HG02763 (cell line): ENCODE data around the gene CIAO2A.
A peak's percentile ranks its signal among the peaks of the same experiment; 100 is the strongest.
"Not testable (repeated sequence)": the region's sequence is repeated elsewhere in the genome, so short reads cannot be mapped to it uniquely, and the experiment has no call there.

ENCODE experiments used
- ATAC-seq: cut with Tn5 transposase; IDR thresholded peaks from one replicate; pipeline ENCODE4 v1.9.1; 2021; ENCODE audit warnings: mild to moderate bottlenecking, moderate library complexity; ENCODE audit not compliant: unreplicated experiment

Gene CIAO2A

DNA sequence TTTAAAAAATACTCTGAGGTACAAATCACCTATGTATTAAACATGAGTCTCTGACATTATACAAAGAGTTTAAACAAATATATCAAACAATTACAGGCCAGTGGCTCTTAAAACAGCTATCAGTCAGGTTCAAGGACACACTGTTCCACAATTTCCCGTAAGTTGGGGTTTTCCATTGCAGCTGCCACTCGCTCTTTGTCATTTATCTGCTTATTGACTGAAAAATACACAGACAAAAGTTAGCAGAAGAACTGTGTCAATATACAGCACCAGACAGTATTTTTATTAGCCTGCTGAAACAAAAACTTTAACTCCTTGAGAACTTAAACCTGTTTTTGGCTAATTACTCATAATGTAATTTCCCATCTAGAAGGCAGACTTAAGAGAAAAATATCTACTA, 20.8 kb downstream of the CIAO2A start:
- no peak for ATAC-seq

DNA sequence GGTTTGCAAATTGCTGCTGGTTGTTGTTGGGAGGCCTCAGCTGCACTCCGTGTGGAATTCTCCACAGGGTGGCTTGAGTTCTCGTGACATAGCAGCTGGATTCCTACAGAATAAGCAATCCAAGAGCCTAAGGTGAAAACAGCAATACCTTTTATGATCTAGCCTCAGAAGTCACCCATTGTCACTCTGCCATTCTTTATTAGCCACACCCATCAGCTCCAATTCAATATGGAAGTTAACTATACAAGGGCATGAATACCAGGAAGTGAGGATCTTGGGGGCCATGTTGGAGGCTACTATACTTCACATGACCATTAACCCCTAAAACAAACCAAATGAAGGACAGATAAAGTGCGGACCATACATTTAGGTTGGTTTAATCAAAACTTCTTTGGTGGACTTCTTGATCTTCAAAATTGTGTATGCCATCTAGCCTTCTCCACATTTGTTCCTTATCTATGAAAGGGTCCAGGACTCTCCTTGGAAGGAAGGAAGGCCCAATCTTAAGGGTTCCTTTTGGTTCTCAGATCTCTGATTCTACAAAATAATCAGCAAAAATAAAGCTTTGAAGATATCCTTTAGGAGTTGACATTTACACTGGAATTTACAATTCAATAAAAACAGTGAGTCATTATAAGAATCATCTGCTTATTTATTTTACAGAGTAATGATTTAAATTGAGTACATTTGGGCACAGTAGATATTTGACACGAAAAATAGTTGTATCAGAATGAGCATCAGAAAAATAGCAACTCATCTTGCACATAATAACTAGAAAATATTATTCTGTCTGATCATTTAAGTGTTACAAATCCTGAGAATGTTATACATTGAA, 21.5 kb downstream of the CIAO2A start:
- no peak for ATAC-seq

DNA sequence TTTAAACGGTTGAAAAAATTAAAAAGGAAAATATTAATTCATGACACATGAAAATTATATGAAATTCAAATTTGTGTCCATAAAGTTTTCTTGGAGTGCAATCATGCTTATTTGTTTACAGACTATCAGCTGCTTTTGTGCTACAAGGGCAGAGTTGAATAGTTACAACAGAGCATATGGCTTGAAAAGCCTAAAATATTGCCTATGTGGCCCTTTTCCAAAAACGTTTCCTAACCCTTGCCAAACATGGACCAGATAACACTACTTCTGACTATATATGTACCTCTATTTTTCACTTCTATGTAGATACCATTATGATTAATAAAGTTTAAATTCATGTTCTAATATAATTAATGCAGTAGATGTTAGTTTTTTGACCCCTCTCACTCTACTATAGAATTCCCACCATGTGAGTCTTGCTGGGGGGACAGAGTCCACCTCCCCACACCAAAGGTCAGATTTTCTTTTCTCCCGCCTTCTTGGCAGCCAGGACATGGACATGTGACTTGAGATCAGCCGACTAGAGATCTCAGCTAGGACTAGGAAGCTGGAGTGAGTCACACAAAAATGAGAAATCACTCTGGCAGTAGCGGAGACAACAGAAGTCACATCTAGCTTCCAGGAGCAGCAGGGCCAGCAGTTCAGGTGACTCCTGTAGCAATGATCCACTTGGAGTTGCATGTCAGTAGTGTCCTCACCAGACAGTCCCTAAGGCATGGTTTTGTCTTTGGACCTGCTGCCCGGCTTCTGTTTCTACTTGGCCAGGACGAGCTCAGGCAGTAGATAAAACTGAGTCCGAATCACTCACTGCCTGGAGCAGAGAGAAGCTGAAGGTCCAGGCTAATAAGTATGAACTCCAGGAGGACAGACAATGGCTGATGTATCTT, 22.4 kb downstream of the CIAO2A start:
- no peak for ATAC-seq

DNA sequence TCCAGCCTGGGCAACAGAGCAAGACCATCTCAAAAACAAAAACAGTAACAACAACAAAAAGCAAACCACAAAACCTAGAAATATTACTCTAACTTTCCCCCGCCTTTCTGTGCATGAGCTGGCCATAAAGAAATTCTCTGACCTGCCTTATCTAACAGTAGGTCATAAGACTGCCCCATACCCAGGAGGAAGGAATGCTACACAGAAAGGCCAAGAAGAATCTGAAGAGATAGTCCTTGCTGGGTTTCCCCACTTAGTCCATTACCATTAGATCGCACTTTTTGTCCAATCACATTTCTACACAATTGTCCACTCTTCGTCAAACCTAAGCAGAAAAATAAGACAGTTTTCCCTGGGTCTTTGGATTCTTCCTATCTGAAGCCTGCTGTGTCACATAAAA, 23.5 kb downstream of the CIAO2A start:
- ATAC-seq = no peak

DNA sequence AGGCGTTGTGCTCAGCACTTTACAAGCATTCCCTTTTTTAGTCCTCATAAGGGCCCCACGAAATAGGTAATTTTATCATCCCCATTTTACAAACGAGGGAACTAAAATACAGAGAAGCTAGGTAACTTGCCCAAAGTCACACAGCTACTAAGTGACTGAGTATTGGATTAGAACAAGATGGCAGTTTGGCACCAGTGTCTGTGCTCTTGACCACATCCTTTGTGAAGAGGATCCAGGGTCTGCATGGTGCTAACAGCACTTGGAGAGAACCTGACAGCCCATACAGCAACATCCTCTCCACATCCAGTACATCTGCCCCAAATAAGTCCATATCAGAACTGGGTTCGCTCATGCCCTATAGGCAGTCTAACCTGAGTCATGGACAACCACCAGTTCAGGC, 25.5 kb downstream of the CIAO2A start:
- no peak for ATAC-seq

DNA sequence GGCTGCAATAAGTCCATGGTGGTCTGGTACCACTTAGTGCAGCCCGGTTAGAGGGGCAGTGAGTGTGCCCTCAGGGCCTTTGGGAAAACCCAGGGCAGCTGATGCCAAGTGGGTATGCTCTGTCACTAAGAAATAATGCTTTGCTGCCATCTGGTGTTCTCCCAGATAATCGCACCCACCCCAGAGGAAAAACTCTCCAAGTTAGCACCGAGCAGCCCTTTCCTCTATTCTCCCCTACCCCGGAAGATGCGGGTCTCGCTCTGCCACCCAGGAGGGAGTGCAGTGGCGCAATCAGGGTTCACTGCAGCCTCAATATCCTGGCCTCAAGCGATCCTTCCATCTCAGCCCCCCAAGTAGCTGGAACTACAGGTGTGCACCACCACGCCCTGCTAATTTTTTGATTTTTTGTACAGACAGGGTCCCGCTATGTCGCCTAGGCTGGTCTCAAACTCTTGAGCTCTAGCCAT, 26.0 kb downstream of the CIAO2A start:
- ATAC-seq = no peak

DNA sequence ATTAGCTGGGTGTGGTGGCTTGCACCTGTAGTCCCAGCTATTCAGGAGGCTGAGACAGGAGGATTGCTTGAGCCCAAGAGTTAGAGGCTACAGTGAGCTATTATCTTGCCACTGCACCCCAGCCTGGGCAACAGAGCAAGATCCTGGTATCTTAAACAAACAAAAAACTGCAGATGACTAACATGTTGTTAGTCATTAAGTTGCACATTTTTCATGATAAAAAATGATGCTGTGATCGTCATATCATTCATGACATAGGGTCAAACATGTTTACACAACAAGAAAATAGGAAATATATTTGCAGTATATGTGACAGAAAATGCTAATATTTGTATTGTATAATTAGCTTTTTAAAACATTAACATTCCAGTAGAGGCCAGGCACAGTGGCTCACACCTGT, 27.2 kb downstream of the CIAO2A start:
- ATAC-seq = no peak

DNA sequence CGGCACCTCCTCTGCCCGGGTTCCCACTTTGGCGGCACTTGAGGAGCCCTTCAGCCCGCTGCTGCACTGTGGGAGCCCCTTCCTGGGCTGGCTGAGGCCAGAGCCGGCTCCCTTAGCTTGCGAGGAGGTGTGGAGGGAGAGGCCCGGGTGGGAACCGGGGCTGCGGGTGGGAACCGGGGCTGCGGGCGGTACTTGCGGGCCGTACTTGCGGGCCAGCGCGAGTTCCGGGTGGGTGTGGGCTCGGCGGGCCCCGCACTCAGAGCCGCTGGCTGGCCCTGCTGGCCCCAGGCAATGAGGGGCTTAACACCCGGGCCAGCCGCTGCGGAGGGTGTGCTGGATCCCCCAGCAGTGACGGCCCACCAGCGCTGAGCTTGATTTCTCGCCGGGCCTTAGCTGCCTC, 32.9 kb downstream of the CIAO2A start:
- no peak for ATAC-seq

DNA sequence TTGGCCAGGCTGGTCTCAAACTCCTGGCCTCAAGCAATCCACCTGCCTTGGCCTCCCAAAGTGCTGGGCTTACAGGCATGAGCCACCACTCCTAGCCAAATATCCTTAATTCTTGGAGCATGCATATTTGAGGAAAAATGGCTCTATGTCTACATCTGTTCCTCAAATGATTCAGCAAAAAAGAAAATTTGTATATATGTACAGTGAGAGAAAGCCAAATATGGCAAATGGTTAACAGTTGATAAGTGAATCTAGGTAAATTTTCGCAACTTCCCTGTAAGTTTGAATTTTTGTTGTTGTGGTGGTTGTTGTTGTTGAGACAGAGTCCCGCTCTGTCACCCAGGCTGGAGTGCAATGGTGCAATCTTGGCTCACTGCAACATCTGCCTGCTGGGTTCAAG, 34.5 kb downstream of the CIAO2A start:
- not testable (repeated sequence) for ATAC-seq

DNA sequence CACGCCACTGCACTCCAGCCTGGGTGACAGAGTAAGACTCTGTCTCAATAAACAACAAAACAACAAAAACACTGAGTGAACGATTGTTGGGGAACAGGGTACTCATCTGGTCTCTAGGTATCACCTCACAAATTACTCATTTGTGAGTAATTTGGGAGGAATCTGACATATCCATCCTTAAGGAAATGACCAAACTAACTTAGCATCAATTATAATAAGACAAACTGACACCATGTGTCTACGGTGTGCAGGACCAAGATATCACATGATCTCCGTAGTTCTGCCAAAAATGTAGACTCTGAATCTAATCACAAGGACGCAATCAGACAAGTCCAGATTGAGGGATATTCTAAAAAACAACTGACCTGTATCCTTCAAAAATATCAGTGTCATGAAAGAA, 35.4 kb downstream of the CIAO2A start:
- no peak for ATAC-seq

DNA sequence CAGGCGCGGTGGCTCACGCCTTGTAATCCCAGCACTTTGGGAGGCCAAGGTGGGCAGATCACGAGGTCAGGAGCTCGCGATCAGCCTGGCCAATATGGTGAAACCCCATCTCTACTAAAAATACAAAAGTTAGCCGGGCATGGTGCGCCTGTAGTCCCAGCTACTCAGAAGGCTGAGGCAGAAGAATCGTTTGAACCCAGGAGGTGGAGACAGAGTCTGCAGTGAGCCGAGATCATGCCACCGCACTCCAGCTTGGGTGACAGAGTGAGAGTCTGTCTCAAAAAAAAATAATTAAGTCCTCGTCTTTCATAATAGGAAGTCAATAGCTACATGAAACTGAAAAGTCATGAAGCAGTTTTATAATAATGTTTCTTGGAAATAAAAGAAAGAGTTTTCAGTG, 40.0 kb downstream of the CIAO2A start:
- ATAC-seq = not testable (repeated sequence)

DNA sequence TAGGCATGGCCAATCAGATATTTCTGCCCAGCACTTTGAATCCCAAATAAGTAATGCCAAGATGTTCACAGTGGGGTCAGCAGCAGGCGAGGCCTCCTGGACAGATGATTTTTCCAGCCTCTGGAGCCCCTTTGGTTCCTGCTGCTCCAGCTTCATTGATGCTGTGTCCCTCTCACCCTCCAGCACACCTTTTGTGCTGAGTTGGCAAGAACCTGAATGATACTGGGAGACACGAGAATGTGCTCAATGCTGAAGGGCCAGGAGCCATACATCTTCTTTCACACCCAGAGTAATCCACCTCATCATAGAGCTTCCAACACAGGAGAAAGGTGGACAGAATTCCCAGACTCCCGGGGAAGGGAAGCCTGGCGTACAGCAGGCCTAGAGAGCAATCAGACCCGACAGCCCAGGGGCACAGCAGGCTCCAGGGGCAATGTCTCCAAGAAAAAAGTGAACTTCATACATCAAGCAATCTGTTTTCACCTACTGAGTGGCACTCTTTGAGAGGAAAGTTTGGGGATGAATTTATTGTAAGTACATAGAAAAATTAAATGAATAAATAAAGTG, 40.6 kb downstream of the CIAO2A start:
- no peak for ATAC-seq

DNA sequence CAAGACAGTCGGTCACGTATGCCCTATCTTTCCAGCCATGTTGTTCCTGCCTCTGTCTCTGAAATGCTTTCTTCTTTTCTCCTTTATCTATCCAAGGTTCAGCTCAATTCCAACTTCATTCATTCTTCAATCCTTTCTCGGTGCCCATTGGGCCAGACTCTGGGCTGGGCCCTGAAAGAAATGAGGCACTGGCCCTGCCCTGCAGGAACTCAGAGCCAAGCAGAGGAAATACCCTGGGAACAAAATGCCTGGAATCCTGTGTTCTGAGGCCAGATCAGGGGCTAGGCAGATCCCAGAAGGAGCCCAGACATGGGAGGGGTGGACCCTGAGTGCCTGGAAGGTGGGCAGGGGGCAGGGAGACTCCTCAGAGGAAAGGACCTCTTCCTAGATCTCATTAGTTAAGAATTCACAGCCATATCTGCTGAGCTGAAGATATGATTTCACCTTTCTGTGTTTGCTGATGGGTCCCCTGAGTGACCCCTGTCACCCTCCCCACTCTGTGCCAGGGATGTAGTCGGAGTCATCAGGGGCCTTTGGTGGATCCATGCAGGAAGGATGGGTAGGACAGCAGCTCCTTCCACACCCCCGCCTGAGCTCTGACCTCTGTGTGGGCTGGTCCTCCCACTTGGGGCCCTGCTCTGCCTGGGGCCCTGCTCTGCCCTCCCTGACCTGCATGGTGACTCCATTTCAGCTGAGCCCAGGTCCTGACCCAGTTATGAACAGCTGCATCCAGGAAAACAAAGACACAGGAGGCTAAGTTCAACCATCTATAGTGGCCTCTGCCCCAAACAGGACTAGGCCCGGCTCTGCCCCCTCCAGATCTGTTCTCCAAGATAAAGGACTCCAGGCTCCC, 42.0 kb downstream of the CIAO2A start:
- no peak for ATAC-seq

DNA sequence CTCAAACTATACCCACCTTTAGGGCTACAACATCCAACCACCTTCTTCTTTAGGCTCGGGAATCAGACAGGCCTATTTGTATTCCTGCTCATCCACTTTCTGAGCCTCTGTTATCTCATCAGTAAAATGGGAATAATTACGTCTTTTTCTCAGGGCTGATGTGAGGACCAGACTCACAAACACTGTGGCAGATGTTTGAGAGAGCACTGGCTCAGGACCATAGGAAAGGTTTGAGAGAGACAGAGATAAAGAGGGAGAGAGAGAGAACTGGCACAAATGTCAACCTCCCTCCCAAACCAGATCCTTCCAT, 42.6 kb downstream of the CIAO2A start:
- no peak for ATAC-seq

DNA sequence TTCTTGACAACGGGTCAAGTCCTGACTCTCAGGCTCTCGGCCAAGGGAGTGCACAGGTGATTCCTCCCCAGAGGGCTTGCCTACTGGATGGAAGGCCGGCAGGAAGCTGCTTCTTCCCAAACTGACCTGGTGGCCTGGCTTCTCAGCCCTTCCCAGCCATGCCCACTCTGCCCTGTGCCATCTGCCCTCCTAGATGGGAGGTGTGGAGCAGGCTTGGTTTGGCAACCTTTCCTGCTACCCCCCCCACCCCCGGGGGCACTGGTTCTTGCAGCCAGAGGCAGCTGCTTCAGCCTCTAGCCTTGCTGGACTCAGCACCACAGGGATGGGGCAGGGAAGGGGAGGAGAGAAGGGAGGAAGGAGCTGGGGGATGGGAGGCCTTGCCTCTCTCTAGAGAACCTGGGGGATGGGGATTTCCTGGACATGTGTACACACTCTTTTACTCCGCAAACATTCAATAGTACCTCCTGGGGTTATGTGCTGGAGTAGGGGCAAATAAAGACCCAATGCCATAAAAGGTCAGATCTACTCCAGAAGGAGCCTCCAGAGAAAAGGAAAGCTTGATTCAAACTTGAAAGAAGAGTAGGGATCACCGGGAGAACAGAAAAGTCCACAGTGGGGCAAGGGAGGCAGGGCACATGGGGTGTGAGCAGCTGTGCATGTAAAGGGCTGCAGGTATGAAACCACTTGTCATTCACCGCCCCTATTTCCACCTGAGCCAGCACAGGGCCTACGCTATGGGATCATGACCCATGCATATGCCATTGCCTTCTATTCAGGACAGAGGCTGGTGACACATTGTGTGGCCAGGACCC, 43.2 kb downstream of the CIAO2A start:
- no peak for ATAC-seq

DNA sequence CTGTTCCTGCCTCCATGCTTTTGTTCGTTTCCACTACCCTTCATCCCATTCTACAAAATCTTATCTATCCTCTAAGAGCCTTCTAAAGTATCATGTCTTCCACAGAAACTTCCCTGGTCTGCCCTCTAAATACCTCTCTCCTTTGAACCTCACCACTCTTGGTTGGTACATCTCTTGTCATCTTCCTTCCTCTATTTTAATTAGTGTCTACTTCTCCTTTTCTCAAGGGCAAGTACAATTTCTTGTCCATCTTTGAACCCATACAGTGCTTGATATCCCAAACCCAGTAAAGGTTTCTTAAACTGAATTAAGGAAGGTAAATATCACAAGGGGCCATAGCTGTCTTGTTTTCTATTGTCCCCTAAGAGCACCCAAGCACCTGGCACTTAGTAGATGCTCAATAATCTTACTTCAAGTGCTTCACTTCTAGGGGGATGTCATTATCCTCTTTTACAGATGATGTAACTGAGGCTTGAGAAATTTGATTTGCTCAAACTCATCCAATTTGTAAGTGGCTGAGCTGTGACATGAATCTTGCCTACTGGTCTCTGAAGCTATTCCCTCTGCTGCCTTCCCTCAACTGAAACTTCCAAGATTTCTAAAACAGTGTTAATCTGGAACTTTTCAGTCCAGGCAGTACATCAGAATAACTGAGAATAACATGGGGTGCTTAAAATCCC, 44.7 kb downstream of the CIAO2A start:
- no peak for ATAC-seq

DNA sequence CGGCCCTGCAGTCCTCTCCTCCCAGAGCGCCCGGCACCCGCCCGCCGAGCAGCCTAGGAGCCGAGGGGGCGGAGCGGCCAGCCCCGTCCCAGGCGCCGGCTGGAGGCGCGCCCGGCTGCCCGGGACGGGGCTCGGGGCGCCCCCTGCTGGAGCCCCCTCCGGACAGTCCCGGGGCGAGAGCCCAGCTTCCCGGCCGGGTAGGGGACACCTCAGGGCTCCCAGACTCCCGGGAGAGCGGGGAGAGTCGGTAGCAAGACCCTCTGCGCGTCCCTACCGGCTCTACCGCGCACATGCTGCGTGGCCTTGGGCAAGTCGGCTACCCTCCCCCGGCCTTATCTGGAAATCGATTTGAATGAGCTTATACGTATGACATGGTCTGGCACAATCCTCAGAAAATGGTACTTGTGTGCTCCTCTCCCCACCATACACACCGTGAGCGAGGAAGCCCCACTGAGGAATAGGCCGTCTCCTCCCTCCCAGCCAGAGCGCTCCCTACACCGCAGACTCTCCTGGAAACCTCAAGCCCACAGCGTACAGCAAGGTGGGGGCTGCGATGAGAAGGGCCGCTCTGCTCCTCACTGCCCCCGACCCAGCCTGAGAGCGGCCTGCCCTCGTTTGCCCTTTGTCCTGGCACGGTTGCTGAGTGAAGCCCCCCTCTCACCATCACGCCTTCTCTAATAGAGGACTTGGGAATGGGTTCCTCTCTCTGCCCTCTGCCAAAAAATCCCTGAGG, 47.1 kb downstream of the CIAO2A start, which contains the start of gene DAPK2:
DAPK2 (minus strand) TSS at position 65 of the 733 bp plus-strand sequence. CDS start 6,224 bp downstream, outside the sequence.
- peak; percentile 62 for ATAC-seq

DNA sequence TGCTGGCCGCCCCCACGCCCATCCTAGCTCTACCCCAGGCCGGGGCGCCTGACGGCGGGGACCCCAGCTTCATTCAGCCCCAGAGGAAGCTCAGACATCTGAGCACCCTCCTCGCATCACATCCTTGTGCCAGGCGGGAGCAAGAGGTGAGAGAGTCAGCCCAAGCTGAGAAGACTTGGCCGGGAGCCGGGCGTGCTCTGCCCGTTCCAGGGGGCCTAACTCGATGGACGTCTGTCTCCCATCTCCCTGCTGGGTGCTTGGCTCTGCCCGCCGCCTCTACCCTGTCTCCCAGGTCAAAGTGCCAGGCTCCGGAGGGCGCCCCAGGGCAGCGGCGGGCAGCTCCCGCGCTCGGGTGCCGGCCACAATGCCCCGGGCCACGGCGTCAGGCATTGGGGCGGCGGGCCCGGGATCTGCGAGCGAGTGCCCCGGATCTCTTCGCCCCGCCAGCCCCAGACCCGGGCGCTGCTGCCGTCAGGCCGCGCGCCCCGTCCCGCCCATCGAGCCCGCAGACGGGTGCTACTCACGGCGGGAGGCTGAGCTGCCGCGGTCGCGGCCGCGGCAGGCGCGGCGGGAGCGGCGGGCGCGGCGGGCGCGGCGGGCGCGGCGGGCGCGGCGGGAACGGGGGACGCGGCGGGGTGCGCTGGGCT, 47.7 kb downstream of the CIAO2A start:
- ATAC-seq = peak; percentile 5
